Endothelial cell (in vitro differentiated cells): ENCODE results near the gene C9orf43. TPM values are rescaled to one million over a fixed set of nuclear protein-coding genes. Genes with fewer than 3 reads are reported as not detected.

Source experiments
- DNase-seq: peaks from one replicate; pipeline ENCODE4 v3.0.0; 2021; ENCODE audit warnings: low spot score
- H3K27ac Mint-ChIP-seq: one replicate; pipeline ENCODE4 v1.8.0; 2021; ENCODE audit warnings: mixed read lengths, inconsistent platforms; ENCODE audit not compliant: unreplicated experiment
- H3K27me3 Mint-ChIP-seq: one replicate; pipeline ENCODE4 v1.8.0; 2021; ENCODE audit warnings: mild to moderate bottlenecking, moderate library complexity, mixed read lengths, inconsistent platforms; ENCODE audit not compliant: unreplicated experiment
- H3K36me3 Mint-ChIP-seq: one replicate; pipeline ENCODE4 v1.8.0; 2021; ENCODE audit warnings: mild to moderate bottlenecking, low read depth, mixed read lengths, inconsistent platforms; ENCODE audit not compliant: unreplicated experiment
- H3K4me1 Mint-ChIP-seq: one replicate; pipeline ENCODE4 v1.8.0; 2021; ENCODE audit warnings: mild to moderate bottlenecking, mixed read lengths, inconsistent platforms; ENCODE audit not compliant: unreplicated experiment
- H3K4me3 Mint-ChIP-seq: one replicate; pipeline ENCODE4 v1.8.0; 2021; ENCODE audit warnings: mild to moderate bottlenecking, mixed read lengths, inconsistent platforms; ENCODE audit not compliant: unreplicated experiment
- H3K9me3 Mint-ChIP-seq: one replicate; pipeline ENCODE4 v1.8.0; 2021; ENCODE audit warnings: mixed read lengths, inconsistent platforms; ENCODE audit not compliant: unreplicated experiment
- total RNA-seq: library from RNA; stranded (reverse); fragmentation: NEBNext Ultra II Directional; extraction: Animal tissue kit (Norgen Biotek cat#: 25700); gene quantifications from one replicate; pipeline ENCODE4 v1.2.1, GENCODE V29; 2021; ENCODE audit not compliant: unreplicated experiment
- TF ChIP-seq, protein P1 (sequence below): fragments of 200-600 bp; sonication (generic); IDR thresholded peaks from one replicate; pipeline ENCODE4 v1.5.0; 2021; ENCODE audit warnings: antibody characterized with exemption; ENCODE audit not compliant: unreplicated experiment

C9orf43 gene
- total RNA-seq, 1 donor from 2014 or later = 0.92 TPM

DNA sequence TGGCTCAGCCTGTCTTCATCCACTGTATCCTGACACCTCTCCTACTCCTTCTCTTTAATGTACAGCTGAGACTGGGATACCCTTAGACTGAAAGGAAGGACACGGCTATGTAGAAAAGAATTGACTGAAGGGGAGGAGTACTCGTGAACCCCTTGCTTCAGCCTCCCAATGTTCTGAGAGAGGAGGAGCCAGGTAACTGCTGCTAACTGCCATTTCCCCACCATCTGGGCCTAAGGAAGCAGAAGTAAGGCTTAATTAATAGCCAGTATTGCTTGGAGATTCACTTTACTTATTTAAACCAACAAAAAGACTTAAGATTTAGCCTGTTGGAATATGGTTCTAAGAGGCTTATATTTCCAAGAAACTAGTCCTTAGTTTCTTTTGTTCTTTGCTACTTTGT is 34.2 kb downstream of the C9orf43 start:
- no peak overlapping the region for H3K27ac Mint-ChIP-seq
- no peak overlapping the region for H3K4me3 Mint-ChIP-seq
- H3K4me1 Mint-ChIP-seq = peaks cover 4% of the 10 kb centered on the region
- TF ChIP-seq, protein P1, sequence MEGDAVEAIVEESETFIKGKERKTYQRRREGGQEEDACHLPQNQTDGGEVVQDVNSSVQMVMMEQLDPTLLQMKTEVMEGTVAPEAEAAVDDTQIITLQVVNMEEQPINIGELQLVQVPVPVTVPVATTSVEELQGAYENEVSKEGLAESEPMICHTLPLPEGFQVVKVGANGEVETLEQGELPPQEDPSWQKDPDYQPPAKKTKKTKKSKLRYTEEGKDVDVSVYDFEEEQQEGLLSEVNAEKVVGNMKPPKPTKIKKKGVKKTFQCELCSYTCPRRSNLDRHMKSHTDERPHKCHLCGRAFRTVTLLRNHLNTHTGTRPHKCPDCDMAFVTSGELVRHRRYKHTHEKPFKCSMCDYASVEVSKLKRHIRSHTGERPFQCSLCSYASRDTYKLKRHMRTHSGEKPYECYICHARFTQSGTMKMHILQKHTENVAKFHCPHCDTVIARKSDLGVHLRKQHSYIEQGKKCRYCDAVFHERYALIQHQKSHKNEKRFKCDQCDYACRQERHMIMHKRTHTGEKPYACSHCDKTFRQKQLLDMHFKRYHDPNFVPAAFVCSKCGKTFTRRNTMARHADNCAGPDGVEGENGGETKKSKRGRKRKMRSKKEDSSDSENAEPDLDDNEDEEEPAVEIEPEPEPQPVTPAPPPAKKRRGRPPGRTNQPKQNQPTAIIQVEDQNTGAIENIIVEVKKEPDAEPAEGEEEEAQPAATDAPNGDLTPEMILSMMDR = no peak
- no peaks in the 10 kb centered on the region for H3K27me3 Mint-ChIP-seq
- no peaks in the 10 kb centered on the region for H3K9me3 Mint-ChIP-seq
- H3K36me3 Mint-ChIP-seq = no peaks in the 10 kb centered on the region
- no peak for DNase-seq

DNA sequence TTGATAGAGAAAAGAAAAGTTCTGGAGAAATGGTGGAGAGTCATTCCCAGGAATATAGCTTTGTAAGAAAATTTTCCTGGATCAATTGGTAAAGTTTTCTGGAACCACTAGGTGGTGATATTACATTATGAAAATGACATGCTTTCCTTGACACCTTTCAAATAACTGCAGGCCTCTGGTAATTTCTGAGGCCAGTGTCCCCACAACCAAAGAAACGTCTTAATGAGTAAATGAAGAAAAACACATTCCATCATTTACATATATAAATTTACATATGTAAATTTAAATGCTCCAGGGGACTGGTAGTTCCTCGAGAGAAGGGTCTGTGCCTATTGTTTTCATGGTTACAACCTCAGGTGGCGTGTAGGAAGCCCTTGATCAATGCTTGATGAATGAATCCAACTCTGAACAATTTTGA is 35.8 kb downstream of the C9orf43 start:
- TF ChIP-seq, protein P1 = peak; percentile 73
- peaks cover 4% of the 10 kb centered on the region for H3K4me1 Mint-ChIP-seq
- no peaks in the 10 kb centered on the region for H3K27me3 Mint-ChIP-seq
- no peaks in the 10 kb centered on the region for H3K9me3 Mint-ChIP-seq
- H3K36me3 Mint-ChIP-seq = no peaks in the 10 kb centered on the region
- H3K4me3 Mint-ChIP-seq = no peak overlapping the region
- H3K27ac Mint-ChIP-seq = no peak overlapping the region
- no peak for DNase-seq

DNA sequence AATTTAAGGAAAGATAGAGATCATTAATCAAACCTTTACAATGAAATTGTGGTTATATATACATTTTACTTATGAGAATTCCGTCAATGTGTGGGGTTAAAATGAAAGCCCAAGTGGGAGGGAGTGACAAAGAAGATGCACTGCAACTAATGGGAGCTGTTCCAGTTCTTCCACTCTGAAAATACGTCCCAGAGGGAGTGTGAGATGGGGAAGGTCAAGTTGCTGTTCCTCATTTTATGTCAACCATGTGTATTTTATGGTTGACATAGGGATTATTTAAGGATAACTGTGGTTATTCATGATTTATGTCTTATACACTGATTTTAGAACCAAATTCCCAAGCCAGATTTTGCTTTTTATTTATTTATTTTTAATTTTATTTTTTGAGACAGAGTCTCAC is 38.8 kb downstream of the C9orf43 start:
- TF ChIP-seq, protein P1 = no peak
- Mint-ChIP-seq H3K4me3 (no peak overlapping the region), H3K4me1 (peaks cover 4% of the 10 kb centered on the region), H3K36me3 (no peaks in the 10 kb centered on the region), H3K9me3 (no peaks in the 10 kb centered on the region), H3K27me3 (no peaks in the 10 kb centered on the region), H3K27ac (no peak overlapping the region)
- DNase-seq = no peak

- Mint-ChIP-seq H3K9me3 (no peaks in the 10 kb centered on the region), H3K27me3 (peaks cover 3% of the 10 kb centered on the region), H3K4me1 (peaks cover 21% of the 10 kb centered on the region), H3K36me3 (no peaks in the 10 kb centered on the region), H3K27ac (no peak overlapping the region), H3K4me3 (no peak overlapping the region)
- no peak for DNase-seq
- TF ChIP-seq, protein P1 = no peak
Measured at GRCh38 chr9:113452113-113452605, 41.6 kb downstream of the C9orf43 start.

DNA sequence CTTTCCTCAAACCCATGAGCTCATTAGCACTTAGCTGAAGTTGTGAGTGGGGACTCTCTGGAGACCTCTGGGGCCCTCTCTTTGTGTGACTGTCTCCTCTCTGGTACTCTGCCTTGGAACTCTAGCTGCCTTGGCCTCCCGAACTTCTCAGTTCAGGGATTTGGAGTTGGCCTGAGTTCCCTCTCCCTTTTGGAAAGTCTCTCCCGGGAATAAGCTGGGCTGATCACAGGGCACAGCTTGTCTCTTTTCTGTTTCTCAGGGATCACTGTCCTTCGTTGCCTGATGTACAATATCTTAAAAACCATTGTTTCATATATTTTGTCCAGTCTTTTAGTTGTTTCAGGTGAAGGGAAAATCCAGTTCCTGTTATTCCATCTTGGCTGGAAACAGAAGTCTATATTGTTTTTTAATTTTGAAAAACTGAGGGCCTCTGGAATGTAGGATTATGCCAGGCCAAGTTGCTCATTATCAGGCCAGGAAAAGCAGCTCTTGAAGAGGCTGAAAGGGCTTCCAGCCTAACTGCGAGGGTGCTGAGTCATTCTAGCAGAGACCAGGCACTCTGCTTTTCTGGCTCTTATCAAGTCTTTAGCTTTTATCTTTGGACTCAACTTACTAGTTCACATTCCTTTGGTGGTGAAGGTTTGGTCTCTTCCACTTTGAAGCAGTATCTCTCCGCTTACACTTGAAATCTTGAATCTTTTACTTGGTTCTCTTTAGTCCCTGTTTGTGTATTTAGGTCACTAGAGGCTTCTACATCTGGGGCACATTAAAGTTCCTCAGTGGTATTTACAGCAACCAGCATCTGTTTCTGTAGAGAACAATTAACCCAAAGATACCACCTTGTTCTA is 44.6 kb downstream of the C9orf43 start:
- peaks cover 3% of the 10 kb centered on the region for H3K27me3 Mint-ChIP-seq
- H3K4me1 Mint-ChIP-seq = peaks cover 25% of the 10 kb centered on the region
- H3K4me3 Mint-ChIP-seq = no peak overlapping the region
- H3K27ac Mint-ChIP-seq = peak overlapping the region; percentile 59
- no peaks in the 10 kb centered on the region for H3K36me3 Mint-ChIP-seq
- TF ChIP-seq, protein P1 = no peak
- no peak for DNase-seq
- H3K9me3 Mint-ChIP-seq = no peaks in the 10 kb centered on the region
